Hepatocyte (in vitro differentiated cells): Measurements from ENCODE around the gene CSH1. TPM values are rescaled to one million over a fixed set of nuclear protein-coding genes. Genes with fewer than 3 reads are reported as not detected.
"Not testable (repeated sequence)": the region's sequence is repeated elsewhere in the genome, so short reads cannot be mapped to it uniquely, and the experiment has no call there.

Source experiments
- DNase-seq: peaks from one replicate; pipeline ENCODE4 v3.0.0-alpha.2; 2016; ENCODE audit warnings: low spot score
- H2AFZ ChIP-seq: fragments of 200-600 bp; sonication (generic); 2 replicates; pipeline ENCODE4 v1.6.0; 2016; ENCODE audit warnings: antibody characterized with exemption, mild to moderate bottlenecking
- H3K27ac ChIP-seq: fragments of 200-600 bp; sonication (generic); 2 replicates; pipeline ENCODE4 v1.5.1; 2016; ENCODE audit warnings: mild to moderate bottlenecking
- H3K27me3 ChIP-seq: fragments of 200-600 bp; sonication (generic); 2 replicates; pipeline ENCODE4 v1.6.1; 2016
- H3K36me3 ChIP-seq: fragments of 200-600 bp; sonication (generic); replicated peaks from 2 replicates; pipeline ENCODE4 v1.5.1; 2016; ENCODE audit warnings: low read depth; ENCODE audit not compliant: insufficient read depth
- H3K4me1 ChIP-seq: fragments of 200-600 bp; sonication (generic); 2 replicates; pipeline ENCODE4 v1.5.1; 2016; ENCODE audit warnings: mild to moderate bottlenecking, moderate library complexity; ENCODE audit not compliant: insufficient read depth
- H3K4me2 ChIP-seq: fragments of 200-600 bp; sonication (generic); 2 replicates; pipeline ENCODE4 v1.6.0; 2016
- H3K4me3 ChIP-seq: fragments of 200-600 bp; sonication (generic); 2 replicates; pipeline ENCODE4 v1.5.1; 2016; ENCODE audit warnings: mild to moderate bottlenecking
- H3K79me2 ChIP-seq: fragments of 200-600 bp; sonication (generic); 2 replicates; pipeline ENCODE4 v1.6.0; 2017; ENCODE audit warnings: mild to moderate bottlenecking
- H3K9me2 ChIP-seq: fragments of 200-600 bp; sonication (generic); replicated peaks from 2 replicates; pipeline ENCODE4 v1.6.0; 2017; ENCODE audit warnings: mild to moderate bottlenecking; ENCODE audit not compliant: insufficient read depth
- H3K9me3 ChIP-seq: fragments of 200-600 bp; sonication (generic); 2 replicates; pipeline ENCODE4 v1.5.1; 2016; ENCODE audit warnings: low read depth, mild to moderate bottlenecking
- H4K20me1 ChIP-seq: fragments of 200-600 bp; sonication (generic); 2 replicates; pipeline ENCODE4 v1.6.0; 2016; ENCODE audit warnings: mild to moderate bottlenecking; ENCODE audit not compliant: insufficient read depth, poor library complexity, severe bottlenecking
- CTCF ChIP-seq: fragments of 200-600 bp; sonication (generic); IDR thresholded peaks from 2 replicates; pipeline ENCODE4 v1.5.1; 2016; ENCODE audit warnings: antibody characterized with exemption, mild to moderate bottlenecking; ENCODE audit not compliant: poor library complexity
- EZH2 ChIP-seq: fragments of 200-600 bp; sonication (generic); IDR thresholded peaks from 2 replicates; pipeline ENCODE4 v1.6.1; 2016; ENCODE audit warnings: antibody characterized with exemption, mild to moderate bottlenecking, borderline replicate concordance
- EZH2phosphoT487 ChIP-seq: fragments of 200-600 bp; sonication (generic); IDR thresholded peaks from one replicate; pipeline ENCODE4 v1.6.1; 2018; ENCODE audit warnings: antibody characterized with exemption, mild to moderate bottlenecking, low read depth, moderate library complexity; ENCODE audit not compliant: unreplicated experiment, severe bottlenecking
- WGBS: methylation state at CpG from one replicate; pipeline ENCODE4 v1.1.6; 2016; ENCODE audit warnings: low lambda C conversion rate; ENCODE audit errors: missing lambda C conversion rate; 5-methylcytosine and 5-hydroxymethylcytosine counted together
- polyA plus RNA-seq: library from polyadenylated mRNA; unstranded; fragments of >200 nt; fragmentation: Nextera tagmentation; extraction: Ambion mirVana; gene quantifications from 2 replicates; pipeline ENCODE4 v1.2.1, GENCODE V29; 2016
- total RNA-seq: library from RNA; depleted of rRNA; stranded (reverse); fragments of >200 nt; gene quantifications from 2 replicates; pipeline ENCODE4 v1.2.3, GENCODE V29; 2014

CSH1 gene
- total and polyA plus RNA-seq, 2 experiments from 2014 or later = 1.1 TPM; not detected in 1

DNA sequence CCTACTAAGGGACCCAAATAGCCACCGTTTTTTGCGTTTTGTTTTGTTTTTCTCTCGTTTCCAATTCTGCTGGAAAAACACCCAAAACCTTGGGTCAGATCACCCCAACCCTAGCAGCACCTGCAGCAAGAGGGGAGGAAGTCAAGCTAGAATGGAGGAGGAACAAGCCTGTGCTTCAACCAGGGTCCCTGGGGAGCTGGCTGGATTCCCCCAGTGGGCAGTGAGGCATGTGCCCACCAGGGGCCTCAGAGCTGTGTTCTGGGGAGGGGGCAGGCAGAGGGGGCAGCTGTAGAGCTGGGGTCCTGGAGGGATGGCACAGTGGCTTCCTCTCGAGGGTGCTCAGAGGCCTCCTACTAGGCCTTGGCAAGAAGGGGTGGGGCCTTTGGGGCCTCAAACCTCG is 29.2 kb upstream of the CSH1 start:
- WGBS = 73% methylated on average over 4 of the region's 5 CpGs
- Histone ChIP-seq H3K36me3 (no peaks in the 10 kb centered on the region), H3K4me2 (no peak overlapping the region), H2AFZ (no peak overlapping the region), H3K9me3 (no peaks in the 10 kb centered on the region), H3K4me1 (no peaks in the 10 kb centered on the region), H3K79me2 (no peaks in the 10 kb centered on the region), H3K27ac (no peak overlapping the region), H3K9me2 (no peaks in the 10 kb centered on the region), H4K20me1 (no peaks in the 10 kb centered on the region), H3K27me3 (no peaks in the 10 kb centered on the region), H3K4me3 (no peak overlapping the region)
- no peak for TF ChIP-seq EZH2phosphoT487
- TF ChIP-seq CTCF = no peak
- TF ChIP-seq EZH2 = no peak
- no peak for DNase-seq

- not testable (repeated sequence) for H3K79me2 ChIP-seq, H4K20me1 ChIP-seq, H3K4me1 ChIP-seq, H3K4me2 ChIP-seq, H2AFZ ChIP-seq, DNase-seq, H3K9me3 ChIP-seq, H3K4me3 ChIP-seq, H3K27ac ChIP-seq, H3K9me2 ChIP-seq, H3K27me3 ChIP-seq, H3K36me3 ChIP-seq
- WGBS = 81% methylated on average over 9 of the region's 9 CpGs
These were observed 26.0 kb upstream of the CSH1 start for GRCh38 chr17:63922402-63922801.

DNA sequence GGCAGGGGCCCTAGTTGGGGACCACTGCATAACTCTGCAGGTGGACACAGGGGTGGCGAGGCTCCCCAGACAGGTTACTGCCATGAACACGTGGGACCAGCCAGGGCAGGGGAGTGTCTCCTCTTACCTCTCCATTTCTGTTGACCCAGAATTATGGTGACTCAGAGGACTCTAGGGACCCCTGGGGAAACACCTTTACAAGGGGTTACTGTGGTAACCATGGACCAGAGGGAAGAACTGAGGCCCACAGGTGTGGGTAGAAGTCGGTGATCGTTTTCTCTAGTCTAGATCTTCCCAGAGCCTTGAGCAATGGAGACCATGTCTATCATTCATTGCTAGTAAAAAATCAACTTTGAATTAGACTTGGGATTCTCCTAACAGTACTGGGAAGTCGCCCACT is 24.4 kb upstream of the CSH1 start:
- WGBS = 88% methylated on average over 5 of the region's 5 CpGs
- DNase-seq, H3K4me1 ChIP-seq, H3K4me2 ChIP-seq, H3K36me3 ChIP-seq, H3K9me2 ChIP-seq, H2AFZ ChIP-seq, H3K27me3 ChIP-seq, H3K4me3 ChIP-seq, H3K9me3 ChIP-seq, H4K20me1 ChIP-seq, H3K79me2 ChIP-seq, H3K27ac ChIP-seq: not testable (repeated sequence)

- not testable (repeated sequence) for H3K4me1 ChIP-seq, H3K4me2 ChIP-seq, DNase-seq, H3K36me3 ChIP-seq, H3K79me2 ChIP-seq, H3K27me3 ChIP-seq, H3K4me3 ChIP-seq, H3K9me2 ChIP-seq, H3K9me3 ChIP-seq, H3K27ac ChIP-seq, H4K20me1 ChIP-seq, H2AFZ ChIP-seq
- WGBS = 79% methylated on average over 6 of the region's 6 CpGs
These were observed 23.7 kb upstream of the CSH1 start for GRCh38 chr17:63920050-63920449.

- Histone ChIP-seq H3K9me3 (no peaks in the 10 kb centered on the region), H3K27me3 (peaks cover 7% of the 10 kb centered on the region), H2AFZ (no peak overlapping the region), H3K36me3 (no peaks in the 10 kb centered on the region), H3K4me3 (no peak overlapping the region), H3K9me2 (no peaks in the 10 kb centered on the region), H3K79me2 (no peaks in the 10 kb centered on the region), H3K27ac (no peak overlapping the region), H3K4me2 (no peak overlapping the region), H4K20me1 (no peaks in the 10 kb centered on the region), H3K4me1 (no peaks in the 10 kb centered on the region)
- DNase-seq = peak; percentile 73
- 50% methylated on average over 8 of the region's 8 CpGs for WGBS
- TF ChIP-seq EZH2 (no peak), EZH2phosphoT487 (no peak), CTCF (peak; percentile 82)
These were observed 22.9 kb upstream of the CSH1 start for GRCh38 chr17:63919311-63919723.

DNA sequence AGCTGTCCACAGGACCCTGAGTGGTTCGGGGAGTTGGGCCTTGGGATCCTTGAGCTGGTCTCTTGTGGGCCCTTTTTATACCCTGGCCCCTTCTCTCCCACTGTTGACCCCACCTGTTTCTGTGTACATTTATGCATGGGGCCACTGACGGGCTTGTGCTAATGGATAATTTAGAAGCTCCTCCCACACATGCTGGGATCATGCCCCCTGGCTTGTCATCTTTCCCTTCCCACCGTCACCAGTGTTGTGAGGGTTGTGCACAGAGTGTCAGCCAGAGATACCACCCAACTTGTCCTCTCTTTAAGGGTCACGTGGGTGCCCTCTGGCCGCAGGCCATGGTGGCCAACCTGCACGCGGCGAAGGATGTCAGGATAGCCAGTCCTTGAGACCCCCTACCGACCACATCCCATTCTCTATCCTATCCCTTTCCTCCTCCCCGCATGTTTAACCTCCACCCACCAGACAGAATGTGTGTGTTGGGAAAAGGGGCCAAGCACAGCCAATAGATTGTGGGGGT is 22.5 kb upstream of the CSH1 start, which contains the start of gene GH1:
TSS of gene GH1 (minus strand) at position 51 of the 517 bp plus-strand sequence. CDS start 63 bp downstream, outside the sequence.
- not testable (repeated sequence) for H3K36me3 ChIP-seq, H3K79me2 ChIP-seq, H3K27ac ChIP-seq, DNase-seq, H3K27me3 ChIP-seq, H3K9me2 ChIP-seq, H4K20me1 ChIP-seq, H3K4me3 ChIP-seq, H3K4me1 ChIP-seq, H3K9me3 ChIP-seq, H3K4me2 ChIP-seq, H2AFZ ChIP-seq
- 41% methylated on average over 10 of the region's 10 CpGs for WGBS
